Activated T-helper 1 cell treated with anti-CD3 and anti-CD28 coated beads, Interleukin-12 subunit alpha, Interleukin-12 subunit beta, Interleukin-2, Interleukin-4 antibody, amounts not matched to agents 30 ng/mL and 10 ng/mL and 1 ng/mL, durations not matched to agents 14 hours and 24 hours and 36 hours (primary cell): ENCODE measurements around the gene CUL3. TPM values are rescaled to one million over a fixed set of nuclear protein-coding genes. Genes with fewer than 3 reads are reported as not detected.

Experiments used
- DNase-seq: peaks from one replicate; pipeline ENCODE4 v3.0.0; 2021; ENCODE audit warnings: low spot score
- H3K27ac Mint-ChIP-seq: one replicate; pipeline ENCODE4 v1.8.0; 2021; ENCODE audit warnings: mild to moderate bottlenecking, mixed read lengths
- H3K27me3 Mint-ChIP-seq: one replicate; pipeline ENCODE4 v1.8.0; 2022; ENCODE audit warnings: mild to moderate bottlenecking, moderate library complexity, mixed read lengths; ENCODE audit not compliant: insufficient read depth
- H3K36me3 Mint-ChIP-seq: one replicate; pipeline ENCODE4 v1.8.0; 2021; ENCODE audit warnings: low read depth, mixed read lengths
- H3K4me1 Mint-ChIP-seq: one replicate; pipeline ENCODE4 v1.8.0; 2021; ENCODE audit warnings: low read depth, mixed read lengths
- H3K4me3 Mint-ChIP-seq: one replicate; pipeline ENCODE4 v1.8.0; 2021; ENCODE audit warnings: mild to moderate bottlenecking, moderate library complexity, mixed read lengths
- H3K9me3 Mint-ChIP-seq: one replicate; pipeline ENCODE4 v1.8.0; 2021; ENCODE audit warnings: mixed read lengths
- intact Hi-C: fragments of 100-400 bp; cut with micrococcal nuclease; formaldehyde crosslinking; loops from one replicate; pipeline ENCODE4 v1.15.1; 2024
- total RNA-seq: library from RNA; stranded (reverse); gene quantifications from 2 replicates; pipeline ENCODE4 v1.2.3, GENCODE V29; 2022

The CUL3 gene
- total RNA-seq, 1 donor from 2014 or later: 97.1 TPM

GRCh38 chr2:224574423-224575084 is 10.6 kb downstream of the CUL3 start:
- H3K4me3 Mint-ChIP-seq: no peak overlapping the region
- DNase-seq: no peak
- no peaks in the 10 kb centered on the region for H3K27me3 Mint-ChIP-seq
- peaks cover 7% of the 10 kb centered on the region for H3K36me3 Mint-ChIP-seq
- peaks cover 64% of the 10 kb centered on the region for H3K4me1 Mint-ChIP-seq
- H3K27ac Mint-ChIP-seq: no peak overlapping the region
- H3K9me3 Mint-ChIP-seq: no peaks in the 10 kb centered on the region
- intact Hi-C loops: no loop called here

GRCh38 chr2:224573724-224574123 is 11.4 kb downstream of the CUL3 start:
- no peak for DNase-seq
- peaks cover 6% of the 10 kb centered on the region for H3K36me3 Mint-ChIP-seq
- H3K27me3 Mint-ChIP-seq: no peaks in the 10 kb centered on the region
- intact Hi-C loops: no loop called here
- H3K4me3 Mint-ChIP-seq: no peak overlapping the region
- H3K9me3 Mint-ChIP-seq: no peaks in the 10 kb centered on the region
- peaks cover 59% of the 10 kb centered on the region for H3K4me1 Mint-ChIP-seq
- no peak overlapping the region for H3K27ac Mint-ChIP-seq

- Mint-ChIP-seq H3K27me3 (no peaks in the 10 kb centered on the region), H3K27ac (no peak overlapping the region), H3K36me3 (peaks cover 13% of the 10 kb centered on the region), H3K4me1 (peaks cover 61% of the 10 kb centered on the region), H3K4me3 (no peak overlapping the region), H3K9me3 (peaks cover 6% of the 10 kb centered on the region)
- DNase-seq: no peak
- intact Hi-C loops: no loop called here
Measured at GRCh38 chr2:224572338-224572737, 12.8 kb downstream of the CUL3 start.

- intact Hi-C loops: loop anchor here (1.0 to 2.0 kb wide), 2 partner anchors 9 to 14 kb away; partner anchors contain the start of gene CUL3
- H3K4me3 Mint-ChIP-seq: no peak overlapping the region
Measured at GRCh38 chr2:224570328-224570993, 14.7 kb downstream of the CUL3 start.

GRCh38 chr2:224569654-224570053 is 15.5 kb downstream of the CUL3 start:
- DNase-seq: no peak
- Mint-ChIP-seq H3K4me3 (no peak overlapping the region), H3K27me3 (no peaks in the 10 kb centered on the region), H3K36me3 (peaks cover 24% of the 10 kb centered on the region), H3K4me1 (peaks cover 43% of the 10 kb centered on the region), H3K27ac (no peak overlapping the region), H3K9me3 (peaks cover 6% of the 10 kb centered on the region)
- intact Hi-C loops: loop anchor here (1.0 to 2.0 kb wide), 2 partner anchors 8 to 15 kb away; partner anchors contain the start of gene CUL3

More at GRCh38 chr2:224570328-224570993, 14.7 kb downstream of the CUL3 start:
- H3K27me3 Mint-ChIP-seq: no peaks in the 10 kb centered on the region
- H3K27ac Mint-ChIP-seq: peak overlapping the region; percentile 1
- peaks cover 6% of the 10 kb centered on the region for H3K9me3 Mint-ChIP-seq
- peaks cover 49% of the 10 kb centered on the region for H3K4me1 Mint-ChIP-seq
- no peak for DNase-seq
- H3K36me3 Mint-ChIP-seq: peaks cover 24% of the 10 kb centered on the region

- Mint-ChIP-seq H3K4me1 (peaks cover 26% of the 10 kb centered on the region), H3K27me3 (no peaks in the 10 kb centered on the region), H3K27ac (no peak overlapping the region), H3K9me3 (peaks cover 6% of the 10 kb centered on the region), H3K36me3 (peaks cover 21% of the 10 kb centered on the region), H3K4me3 (no peak overlapping the region)
- DNase-seq: no peak
- intact Hi-C loops: no loop called here
Measured at GRCh38 chr2:224565452-224566035, 19.6 kb downstream of the CUL3 start.

- no peak for DNase-seq
- intact Hi-C loops: loop anchor here (5.0 kb wide), 1 partner anchor 41 kb away; no protein-coding TSS in a partner anchor
- no peaks in the 10 kb centered on the region for H3K27me3 Mint-ChIP-seq
- H3K9me3 Mint-ChIP-seq: peaks cover 6% of the 10 kb centered on the region
- H3K4me3 Mint-ChIP-seq: no peak overlapping the region
- peaks cover 20% of the 10 kb centered on the region for H3K36me3 Mint-ChIP-seq
- peaks cover 19% of the 10 kb centered on the region for H3K4me1 Mint-ChIP-seq
- H3K27ac Mint-ChIP-seq: no peak overlapping the region
Measured at GRCh38 chr2:224563537-224563936, 21.6 kb downstream of the CUL3 start.

GRCh38 chr2:224562831-224563230 is 22.3 kb downstream of the CUL3 start:
- H3K27ac Mint-ChIP-seq: no peak overlapping the region
- DNase-seq: no peak
- peaks cover 21% of the 10 kb centered on the region for H3K4me1 Mint-ChIP-seq
- intact Hi-C loops: loop anchor here (5.0 kb wide), 1 partner anchor 41 kb away; no protein-coding TSS in a partner anchor
- no peak overlapping the region for H3K4me3 Mint-ChIP-seq
- peaks cover 20% of the 10 kb centered on the region for H3K36me3 Mint-ChIP-seq
- H3K9me3 Mint-ChIP-seq: peaks cover 3% of the 10 kb centered on the region
- no peaks in the 10 kb centered on the region for H3K27me3 Mint-ChIP-seq

- H3K27ac Mint-ChIP-seq: no peak overlapping the region
- peaks cover 13% of the 10 kb centered on the region for H3K36me3 Mint-ChIP-seq
- no peak for DNase-seq
- H3K9me3 Mint-ChIP-seq: no peaks in the 10 kb centered on the region
- H3K4me3 Mint-ChIP-seq: no peak overlapping the region
- no peaks in the 10 kb centered on the region for H3K27me3 Mint-ChIP-seq
- peaks cover 18% of the 10 kb centered on the region for H3K4me1 Mint-ChIP-seq
- intact Hi-C loops: loop anchor here (1.0 to 5.0 kb wide), 3 partner anchors 9 to 39 kb away; partner anchors contain the start of gene CUL3
Measured at GRCh38 chr2:224561234-224562005, 23.7 kb downstream of the CUL3 start.

- intact Hi-C loops: loop anchor here (5.0 kb wide), 1 partner anchor 38 kb away; no protein-coding TSS in a partner anchor
- no peak for DNase-seq
- Mint-ChIP-seq H3K9me3 (no peaks in the 10 kb centered on the region), H3K36me3 (peaks cover 14% of the 10 kb centered on the region), H3K27ac (no peak overlapping the region), H3K27me3 (no peaks in the 10 kb centered on the region), H3K4me1 (peaks cover 17% of the 10 kb centered on the region), H3K4me3 (no peak overlapping the region)
Measured at GRCh38 chr2:224560549-224560948, 24.6 kb downstream of the CUL3 start.

GRCh38 chr2:224557610-224558009 is 27.6 kb downstream of the CUL3 start:
- intact Hi-C loops: no loop called here
- Mint-ChIP-seq H3K4me3 (no peak overlapping the region), H3K36me3 (peaks cover 25% of the 10 kb centered on the region), H3K9me3 (no peaks in the 10 kb centered on the region), H3K27ac (no peak overlapping the region), H3K27me3 (no peaks in the 10 kb centered on the region), H3K4me1 (peaks cover 14% of the 10 kb centered on the region)
- no peak for DNase-seq

- Mint-ChIP-seq H3K4me3 (no peak overlapping the region), H3K9me3 (no peaks in the 10 kb centered on the region), H3K36me3 (peaks cover 26% of the 10 kb centered on the region), H3K27ac (peak overlapping the region; percentile 31), H3K27me3 (no peaks in the 10 kb centered on the region), H3K4me1 (peaks cover 14% of the 10 kb centered on the region)
- DNase-seq: no peak
- intact Hi-C loops: no loop called here
Measured at GRCh38 chr2:224556381-224556780, 28.8 kb downstream of the CUL3 start.
